Adrenal gland (tissue), 5 donors: Measurements from ENCODE around the gene FBLIM1.

Experiments
- POLR2A ChIP-seq, 2 donors: fragments of 450-650 bp; IDR thresholded peaks; one replicate each; pipeline ENCODE4 v1.6.1; 2017; ENCODE audit warnings: antibody characterized with exemption in 2 of 2, mild to moderate bottlenecking in 2 of 2, moderate library complexity in 1 of 2
- TF ChIP-seq, protein P1 (sequence below), 6 experiments: fragments of 450-650 bp in 4 of 6; fragments of 200-600 bp in 2 of 6; sonication (generic) in 1 of 6; IDR thresholded peaks; 1 replicate in 5 of 6; 2 replicates in 1 of 6; pipeline versions ENCODE4 v1.5.1 to v1.8.0; 2016 to 2021; ENCODE audit warnings: antibody characterized with exemption in 6 of 6, mild to moderate bottlenecking in 2 of 6, moderate library complexity in 1 of 6
- donor health status: DM: no; HTN: no; CAD: no.

DNA sequence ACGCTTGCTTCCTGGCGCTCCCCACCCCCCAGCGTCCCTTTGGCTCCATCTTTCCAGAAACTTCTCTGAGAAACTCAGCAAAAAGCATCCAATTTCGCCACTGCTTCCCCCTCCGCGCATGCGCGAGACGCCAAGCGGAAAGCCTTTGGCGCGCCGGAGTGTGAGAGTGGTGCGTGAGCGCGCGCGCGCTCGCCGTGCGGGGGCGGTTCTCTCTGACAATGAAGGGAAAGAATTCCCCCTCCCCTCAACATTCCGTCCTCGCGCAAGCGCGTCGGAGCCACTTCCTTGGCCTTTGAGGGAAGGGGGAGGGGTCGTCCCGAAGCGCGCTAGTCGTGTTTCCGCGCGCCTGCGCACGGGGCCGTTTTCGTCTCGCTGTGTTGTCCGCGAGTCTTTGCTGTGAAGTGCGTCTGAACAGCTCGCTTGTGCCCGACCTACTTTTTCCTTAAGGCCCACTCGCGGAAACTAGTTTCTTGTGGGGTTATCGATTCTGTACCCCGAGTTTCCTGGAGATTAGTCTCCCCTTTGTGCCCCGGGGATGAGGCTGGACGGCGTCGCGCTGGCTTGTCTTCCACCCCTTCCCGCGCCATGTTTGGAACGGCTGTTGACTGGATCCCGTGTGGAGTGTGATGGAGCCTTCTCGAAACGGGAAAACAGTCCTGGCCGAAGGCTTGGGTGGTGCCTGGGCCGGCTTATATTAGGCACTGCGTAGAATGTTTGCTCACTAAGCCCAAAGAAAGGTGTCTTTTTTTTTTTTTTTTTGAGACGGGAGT is 77.3 kb downstream of the FBLIM1 start:
- TF ChIP-seq, protein P1, sequence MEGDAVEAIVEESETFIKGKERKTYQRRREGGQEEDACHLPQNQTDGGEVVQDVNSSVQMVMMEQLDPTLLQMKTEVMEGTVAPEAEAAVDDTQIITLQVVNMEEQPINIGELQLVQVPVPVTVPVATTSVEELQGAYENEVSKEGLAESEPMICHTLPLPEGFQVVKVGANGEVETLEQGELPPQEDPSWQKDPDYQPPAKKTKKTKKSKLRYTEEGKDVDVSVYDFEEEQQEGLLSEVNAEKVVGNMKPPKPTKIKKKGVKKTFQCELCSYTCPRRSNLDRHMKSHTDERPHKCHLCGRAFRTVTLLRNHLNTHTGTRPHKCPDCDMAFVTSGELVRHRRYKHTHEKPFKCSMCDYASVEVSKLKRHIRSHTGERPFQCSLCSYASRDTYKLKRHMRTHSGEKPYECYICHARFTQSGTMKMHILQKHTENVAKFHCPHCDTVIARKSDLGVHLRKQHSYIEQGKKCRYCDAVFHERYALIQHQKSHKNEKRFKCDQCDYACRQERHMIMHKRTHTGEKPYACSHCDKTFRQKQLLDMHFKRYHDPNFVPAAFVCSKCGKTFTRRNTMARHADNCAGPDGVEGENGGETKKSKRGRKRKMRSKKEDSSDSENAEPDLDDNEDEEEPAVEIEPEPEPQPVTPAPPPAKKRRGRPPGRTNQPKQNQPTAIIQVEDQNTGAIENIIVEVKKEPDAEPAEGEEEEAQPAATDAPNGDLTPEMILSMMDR (IDR thresholded peaks at IDR 0.05): no peak
- TF ChIP-seq POLR2A (IDR thresholded peaks at IDR 0.05): peak; percentile 83 to 96
